SHP77 (cell line): ENCODE data around the gene FBXW7.

ENCODE experiments used
- DNase-seq, 2 experiments: peaks; one replicate each; lab custom pipeline; 2025; lab: John Stamatoyannopoulos, UW

Gene FBXW7

DNA sequence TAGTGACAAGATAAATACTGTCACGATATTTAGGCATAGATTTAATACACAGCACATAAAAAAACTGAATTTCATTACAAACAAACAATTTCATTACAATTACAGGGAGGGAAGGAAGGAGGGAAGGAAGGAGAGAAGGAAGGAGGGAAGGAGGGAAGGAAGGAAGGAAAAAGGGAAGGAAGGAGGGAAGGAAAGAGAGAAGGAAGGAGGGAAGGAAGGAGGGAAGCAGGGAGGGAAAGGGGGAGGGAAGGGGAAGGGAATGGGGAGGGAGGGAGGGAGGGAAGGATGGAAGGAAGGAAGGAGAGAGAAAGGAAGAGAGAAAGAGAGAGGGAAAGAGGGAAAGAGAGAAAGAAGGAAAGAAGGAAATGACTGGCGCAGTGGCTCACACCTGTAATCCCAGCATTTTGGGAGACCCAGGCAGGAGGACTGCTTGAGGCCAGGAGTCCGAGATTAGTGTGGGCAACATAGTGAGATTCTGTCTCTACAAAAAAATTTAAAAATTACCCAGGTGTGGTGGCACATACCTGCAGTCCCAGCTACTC lies 64.6 kb downstream of the FBXW7 start:
- no peak for DNase-seq

DNA sequence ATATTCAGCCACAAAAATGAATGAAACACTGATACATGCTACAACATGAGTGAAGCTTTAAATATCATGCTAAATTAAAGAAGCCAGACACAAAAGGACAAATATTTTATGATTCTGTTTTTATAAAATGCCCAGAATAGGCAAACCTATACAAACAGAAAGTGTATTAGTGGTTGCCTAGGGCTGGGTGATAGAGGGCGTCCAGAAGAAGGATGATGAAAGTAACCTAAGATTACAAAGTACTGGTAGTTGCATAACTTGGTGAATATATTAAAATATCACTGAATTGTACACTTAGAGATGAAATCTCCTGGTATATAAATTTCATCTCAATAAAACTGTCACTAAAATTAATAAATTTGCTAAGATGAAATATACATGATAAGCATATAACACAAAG lies 67.5 kb downstream of the FBXW7 start:
- DNase-seq, result no peak

DNA sequence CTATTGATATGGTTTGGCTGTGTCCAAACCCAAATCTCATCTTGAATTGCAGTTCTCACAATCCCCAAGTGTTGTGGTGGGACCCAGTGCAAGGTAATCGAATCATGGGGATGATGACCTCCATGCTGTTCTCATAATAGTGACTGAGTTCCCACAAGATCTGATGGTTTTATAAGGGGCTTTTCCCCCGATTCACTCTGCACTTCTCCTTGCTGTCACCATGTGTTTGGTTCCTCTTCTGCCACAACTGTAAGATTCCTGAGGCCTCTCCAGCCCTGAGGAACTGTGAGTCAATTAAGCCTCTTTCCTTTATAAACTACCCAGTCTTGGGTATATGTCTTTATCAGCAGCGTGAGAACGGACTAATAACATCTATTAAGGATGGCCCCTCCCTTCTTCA lies 68.8 kb downstream of the FBXW7 start:
- DNase-seq, result no peak

DNA sequence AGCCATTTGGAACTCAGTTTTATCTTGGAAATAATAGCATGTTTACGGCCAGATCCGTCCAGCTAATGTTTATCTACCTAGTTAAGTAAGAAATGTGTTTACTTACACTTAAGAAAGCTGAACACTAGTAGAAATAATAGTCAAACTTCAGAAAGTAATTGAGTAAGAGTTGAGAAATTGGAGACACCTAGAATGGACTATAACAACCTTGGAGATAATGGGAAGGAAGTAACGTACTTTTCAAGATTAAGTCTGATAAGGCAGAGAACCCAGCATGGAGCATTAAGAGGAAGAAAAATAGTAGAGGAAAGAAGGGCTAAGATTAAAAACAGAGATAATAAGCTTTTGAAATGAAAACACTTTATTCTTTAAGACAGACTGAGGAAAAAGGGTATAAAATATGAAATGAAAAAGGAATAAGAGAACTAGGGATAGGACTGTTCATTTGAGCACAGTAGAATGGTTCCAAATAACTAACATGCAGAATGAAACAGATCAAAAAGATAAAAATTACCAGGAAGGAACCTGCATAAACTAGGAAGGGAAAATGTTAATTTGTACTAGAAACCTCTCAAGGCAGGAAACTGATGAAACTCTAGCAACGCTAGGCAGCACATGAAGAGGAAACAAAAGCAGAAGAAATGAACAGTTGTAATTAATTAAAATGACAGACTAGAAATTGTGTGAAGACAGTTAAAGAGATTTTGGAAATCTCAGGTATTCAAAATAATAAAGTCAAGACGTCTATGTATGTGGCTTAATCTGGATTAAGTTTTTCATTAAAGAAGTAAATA lies 71.7 kb downstream of the FBXW7 start:
- no peak for DNase-seq

DNA sequence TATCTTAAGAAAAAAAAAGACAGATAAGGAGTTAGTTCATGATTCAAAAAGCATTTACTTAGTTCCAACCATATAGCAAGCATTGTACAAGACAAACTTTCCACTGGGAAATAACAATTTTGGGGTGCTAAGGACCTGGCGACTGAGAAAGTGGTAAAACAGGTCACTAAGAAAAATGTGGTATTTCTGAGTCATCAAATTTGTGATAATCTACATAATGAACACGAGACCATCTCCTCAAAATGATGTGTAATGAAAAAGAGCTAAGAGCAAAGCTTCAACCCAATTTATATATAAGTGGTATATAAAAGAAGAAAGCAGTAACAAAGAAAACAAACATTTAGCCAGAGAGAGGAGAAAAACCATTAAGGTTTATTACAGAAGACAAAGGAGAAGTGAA lies 72.3 kb downstream of the FBXW7 start:
- no peak for DNase-seq

DNA sequence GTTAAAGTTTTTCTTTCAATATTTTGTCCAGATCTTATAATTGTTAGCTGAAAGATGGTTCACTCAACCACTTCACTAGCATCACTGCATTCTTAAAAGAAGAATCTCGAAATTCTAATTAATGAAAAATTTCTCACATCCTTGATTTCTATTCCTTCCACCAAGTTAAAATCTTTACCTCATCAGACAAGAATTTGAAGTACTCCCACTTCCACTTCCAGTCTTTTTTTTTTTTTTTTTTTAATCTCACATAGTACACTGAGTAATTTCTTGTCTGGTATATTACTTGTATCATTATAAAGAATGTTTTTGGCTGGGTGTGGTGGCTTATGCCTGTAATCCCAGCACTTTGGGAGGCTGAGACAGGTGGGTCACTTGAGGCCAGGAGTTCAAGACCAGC lies 73.2 kb downstream of the FBXW7 start:
- no peak for DNase-seq

DNA sequence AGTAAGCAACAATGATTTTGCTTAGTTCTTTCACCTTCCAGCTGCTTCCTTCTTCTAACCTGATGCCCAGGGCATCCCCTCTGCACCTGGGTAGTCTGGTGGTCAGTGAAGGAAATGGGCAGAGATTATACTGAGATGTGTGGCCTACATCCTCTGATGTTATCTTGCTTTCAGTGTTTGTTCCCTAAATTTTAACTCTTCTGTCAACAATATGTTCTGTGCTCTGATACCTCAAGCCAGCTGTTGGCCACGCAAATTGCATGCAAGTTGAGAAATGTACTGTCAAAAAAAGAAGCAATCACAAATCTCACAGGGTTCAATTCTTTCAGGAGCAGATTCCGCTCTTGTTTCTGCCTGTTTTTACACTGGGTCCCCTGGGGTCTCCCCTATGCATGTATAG lies 73.8 kb downstream of the FBXW7 start:
- no peak for DNase-seq

DNA sequence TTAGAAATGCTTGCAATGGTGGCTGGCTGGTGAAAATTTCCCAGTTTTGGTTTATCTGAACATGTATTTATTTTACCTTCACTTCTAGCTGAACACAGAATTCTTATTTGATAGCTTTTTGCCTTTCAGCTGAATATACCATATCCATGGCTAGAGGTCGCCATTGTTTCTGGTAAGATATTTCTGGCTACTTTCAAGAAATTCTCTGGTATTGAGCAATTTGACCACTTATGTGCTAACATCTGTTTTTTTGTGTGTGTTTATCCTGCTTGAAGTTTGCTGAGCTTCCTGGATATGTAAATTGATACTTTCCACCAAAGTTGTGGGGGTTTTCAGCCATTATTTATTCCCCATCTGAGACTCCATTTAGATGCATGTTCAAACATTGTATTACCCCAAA lies 75.4 kb downstream of the FBXW7 start:
- no peak for DNase-seq

DNA sequence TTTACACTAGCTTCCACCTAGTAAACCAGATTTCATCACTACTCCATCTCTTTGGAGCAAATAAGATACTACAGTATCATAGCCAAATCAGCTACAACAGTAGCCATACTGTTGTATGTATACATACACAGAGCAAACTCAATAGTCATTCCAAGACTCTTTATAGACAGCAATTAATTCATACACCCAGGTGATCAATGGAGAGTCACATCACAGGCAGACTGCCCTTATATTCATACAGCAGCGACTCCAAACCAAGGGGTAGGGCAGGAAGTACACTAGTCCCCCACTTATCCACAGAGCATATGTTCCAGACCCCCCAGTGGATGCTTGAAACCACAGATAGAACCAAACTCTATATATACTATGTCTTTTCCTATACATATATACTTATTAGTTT lies 76.6 kb downstream of the FBXW7 start:
- no peak for DNase-seq

DNA sequence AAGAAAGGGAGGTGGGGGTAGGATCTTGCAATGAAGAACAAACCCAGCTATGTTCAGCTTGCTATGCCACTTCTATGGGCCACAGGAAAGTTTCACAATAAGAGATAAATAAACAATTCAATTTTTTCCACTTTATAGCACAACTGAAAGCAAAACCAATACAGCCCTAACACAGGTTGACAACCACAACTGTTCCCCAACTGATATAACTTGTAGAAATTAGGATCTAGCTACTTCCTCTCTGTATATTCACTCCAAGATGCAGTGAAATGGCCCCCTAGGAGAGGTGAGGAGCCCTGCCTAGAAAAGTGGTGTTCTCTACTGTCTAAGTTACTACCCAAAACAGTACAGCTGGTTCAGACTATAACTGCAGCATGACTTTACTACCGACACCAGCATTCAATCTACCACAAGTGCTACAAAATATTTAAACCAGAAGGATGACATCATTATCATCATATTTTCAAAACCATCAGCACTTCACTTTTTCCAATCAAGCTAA lies 77.0 kb downstream of the FBXW7 start:
- DNase-seq, result no peak

DNA sequence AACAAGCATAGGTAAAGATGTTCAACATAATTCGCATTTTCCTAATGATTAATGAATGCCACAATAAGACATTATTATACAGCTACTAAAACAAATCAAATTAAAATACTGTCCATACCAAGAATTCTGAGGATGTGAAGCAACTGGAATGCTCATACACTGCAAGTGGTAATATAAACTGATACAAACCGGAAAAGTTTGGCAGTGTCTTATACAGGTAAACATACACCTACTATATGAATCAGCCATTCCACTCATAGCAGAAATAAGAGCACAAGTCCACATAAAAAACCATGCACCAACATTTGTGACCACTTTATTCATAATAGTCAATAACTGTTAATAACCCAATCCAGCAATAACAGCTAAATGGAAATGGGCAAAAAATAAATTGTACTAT lies 79.3 kb downstream of the FBXW7 start:
- DNase-seq, result no peak

DNA sequence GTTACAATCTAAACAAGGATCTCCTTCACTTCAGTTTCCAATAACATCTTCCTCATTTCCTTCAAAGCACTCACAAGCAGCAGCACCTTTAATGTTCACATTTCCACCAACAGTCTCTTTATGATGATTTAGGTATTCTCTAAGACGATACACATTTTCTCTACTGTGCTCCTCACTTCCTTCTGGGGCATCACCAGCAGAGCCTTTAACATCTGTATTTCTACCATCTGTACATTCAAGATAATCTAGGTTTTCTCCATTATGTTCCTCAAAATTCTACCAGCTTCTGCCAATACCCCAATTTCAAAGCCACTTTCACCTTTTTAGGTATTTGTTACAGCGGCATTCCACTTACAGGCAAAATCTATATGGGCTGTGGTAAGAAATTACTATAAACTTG lies 80.6 kb downstream of the FBXW7 start:
- no peak for DNase-seq

DNA sequence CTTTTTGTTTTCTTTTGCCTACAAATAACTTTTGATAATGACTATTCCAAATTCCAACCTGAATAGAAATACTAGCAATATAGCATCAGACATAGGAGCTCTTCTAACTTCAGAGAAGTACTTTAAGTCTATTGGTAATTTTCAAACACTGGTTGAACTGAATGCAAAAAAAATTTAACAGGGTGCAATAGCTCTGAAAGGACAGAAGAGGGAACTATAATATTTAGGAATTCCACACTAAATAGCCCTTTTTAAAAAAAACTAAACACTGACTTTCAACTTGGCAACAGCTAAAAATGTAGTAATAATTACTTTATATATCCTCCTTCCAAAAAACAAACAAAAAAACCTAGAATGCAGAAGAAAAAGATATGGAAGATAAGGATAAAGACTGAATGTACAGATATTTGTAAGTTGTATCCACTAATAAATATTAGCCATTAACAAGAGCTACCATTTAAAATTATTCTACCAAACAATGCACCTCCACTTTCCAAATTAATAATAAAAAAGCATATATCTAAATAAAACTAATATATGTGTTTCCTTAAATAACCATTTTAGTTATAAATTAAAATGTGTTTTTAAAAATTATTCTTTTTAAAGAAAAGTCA lies 81.4 kb downstream of the FBXW7 start:
- no peak for DNase-seq

DNA sequence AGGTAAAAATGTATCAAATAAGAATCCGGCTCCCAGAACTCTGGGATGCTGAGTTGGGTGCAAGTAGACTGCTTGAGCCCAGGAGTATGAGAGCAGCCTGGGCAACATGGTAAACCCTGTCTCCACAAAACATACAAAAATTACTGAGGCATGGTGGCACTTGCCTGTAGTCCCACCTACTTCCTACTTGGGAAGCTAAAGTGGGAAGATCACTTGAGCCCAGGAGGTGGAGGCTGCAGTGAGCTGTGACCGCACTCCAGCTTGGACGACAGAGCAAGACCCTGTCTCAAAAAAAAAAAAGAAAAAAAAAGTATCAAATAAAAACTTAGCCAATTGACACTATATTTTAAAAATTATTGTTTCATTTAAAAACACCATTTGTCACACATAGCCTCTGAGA lies 84.4 kb downstream of the FBXW7 start:
- DNase-seq, result no peak

DNA sequence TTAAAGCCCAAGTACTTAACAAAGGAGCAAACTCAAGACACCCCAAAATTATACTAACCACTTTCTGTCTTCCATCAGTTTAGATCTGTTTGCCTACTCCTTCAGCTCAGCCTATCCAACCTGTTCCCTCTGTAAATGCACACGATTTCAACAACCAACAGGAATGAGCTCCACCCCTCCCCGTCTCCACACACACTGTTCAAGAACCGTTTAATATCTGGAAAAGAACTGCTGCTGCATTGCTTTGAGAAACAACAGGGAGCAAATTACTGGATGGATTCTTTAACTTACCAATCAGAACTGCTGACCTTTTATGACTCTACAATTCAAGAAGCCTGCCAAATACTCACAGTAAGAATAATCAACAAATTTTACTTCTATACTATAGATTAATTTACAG lies 87.0 kb downstream of the FBXW7 start:
- no peak for DNase-seq

DNA sequence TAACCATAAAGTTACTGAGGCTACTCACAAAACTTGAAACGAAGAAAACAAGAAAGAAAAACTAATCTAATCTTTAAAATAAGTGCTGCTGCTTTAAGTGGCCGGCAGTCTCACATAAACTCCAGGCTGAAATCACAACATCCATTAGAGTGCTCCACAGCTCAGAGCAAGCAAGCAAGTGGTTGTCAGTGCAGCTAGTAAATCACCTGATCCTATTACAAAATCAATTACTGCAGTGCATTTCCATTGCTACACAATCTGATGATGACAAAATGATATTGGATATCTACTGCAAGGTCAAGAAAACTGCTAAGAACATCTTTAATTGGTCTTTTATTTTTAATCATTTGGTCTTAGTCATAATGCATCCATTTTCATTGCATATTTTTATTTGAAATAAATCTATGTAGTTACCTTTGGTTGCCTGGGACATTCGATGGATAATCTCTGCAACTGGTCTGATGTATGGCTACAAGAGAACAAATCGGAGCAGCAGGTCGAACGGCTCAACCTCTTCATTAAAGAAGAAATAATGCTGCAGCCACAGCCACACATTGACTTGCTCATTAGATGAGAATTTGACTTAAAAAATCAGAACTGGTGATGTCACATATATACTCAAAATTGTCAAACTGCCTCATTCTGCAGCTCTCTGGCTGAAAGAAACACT lies 87.7 kb downstream of the FBXW7 start:
- DNase-seq, result no peak

DNA sequence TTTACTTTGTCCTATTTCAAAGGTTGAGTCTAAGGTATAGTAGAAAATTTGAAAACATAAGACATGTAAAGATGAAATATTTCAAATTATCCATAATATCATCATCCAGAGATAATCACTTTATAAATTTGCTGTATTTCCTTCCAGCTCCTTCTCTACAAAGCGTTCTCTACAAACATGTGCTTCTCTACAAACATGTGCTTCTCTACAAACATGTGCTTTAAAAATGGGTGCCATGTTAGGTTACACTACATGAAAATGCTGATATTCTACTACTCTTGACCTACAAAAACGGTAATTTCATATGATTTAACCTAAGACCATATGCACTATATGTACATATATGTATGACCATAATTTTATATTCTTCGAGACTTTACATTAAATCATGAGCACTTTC lies 92.0 kb downstream of the FBXW7 start:
- no peak for DNase-seq

DNA sequence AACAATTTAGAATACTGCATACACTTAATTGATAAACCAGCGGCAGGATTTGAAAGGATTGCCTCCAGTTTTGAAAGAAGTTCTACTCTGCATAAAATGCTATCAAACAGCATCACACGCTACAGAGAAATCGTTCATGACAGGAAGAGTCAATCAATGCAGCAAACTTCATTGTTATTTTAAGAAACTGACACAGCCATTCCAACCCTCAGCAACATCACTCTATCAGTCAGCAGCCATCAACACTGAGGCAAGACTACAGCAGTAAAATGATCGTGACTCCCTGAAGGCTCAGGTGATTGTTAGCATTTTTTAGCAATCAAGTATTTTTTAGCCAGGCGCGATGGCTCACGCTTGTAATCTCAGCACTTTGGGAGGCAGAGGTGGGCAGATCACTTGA lies 98.3 kb downstream of the FBXW7 start:
- DNase-seq, result no peak

DNA sequence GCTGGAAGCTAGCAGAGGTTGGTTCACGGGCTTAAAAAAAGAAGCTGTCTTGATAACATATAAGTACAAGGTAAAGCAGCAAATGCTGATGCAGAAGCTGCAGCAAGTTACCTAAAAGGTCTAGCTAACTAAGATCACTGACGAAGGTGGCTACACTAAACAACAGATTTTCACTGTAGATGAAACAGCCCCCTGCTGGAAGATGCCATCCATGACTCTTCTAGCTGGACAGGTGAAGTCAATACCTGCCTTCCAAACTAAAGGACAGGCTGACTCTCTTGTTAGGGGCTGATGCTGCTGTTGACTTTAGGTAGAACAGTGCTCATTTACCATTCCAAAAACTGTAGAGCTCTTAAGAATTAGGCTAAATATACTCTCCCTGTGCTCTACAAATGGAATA lies 99.5 kb downstream of the FBXW7 start:
- no peak for DNase-seq

DNA sequence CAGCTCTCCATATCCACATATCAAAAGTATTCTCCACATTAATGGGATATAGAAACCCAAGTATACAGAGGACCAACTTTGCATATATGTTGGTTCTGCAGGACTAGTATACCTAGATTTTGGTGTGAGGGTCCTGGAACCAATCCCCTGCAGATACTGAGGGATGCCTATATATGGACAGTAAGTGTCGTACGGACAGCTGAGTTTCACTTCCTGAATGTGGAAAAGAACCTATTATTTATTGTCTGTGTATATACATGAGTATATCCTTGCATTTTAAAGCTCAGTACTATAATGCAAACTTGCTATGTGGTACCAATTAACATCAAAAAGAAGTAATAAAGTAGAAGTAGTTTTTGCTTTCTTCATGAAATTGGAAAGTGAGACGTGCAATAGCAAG lies 101.9 kb downstream of the FBXW7 start:
- no peak for DNase-seq

DNA sequence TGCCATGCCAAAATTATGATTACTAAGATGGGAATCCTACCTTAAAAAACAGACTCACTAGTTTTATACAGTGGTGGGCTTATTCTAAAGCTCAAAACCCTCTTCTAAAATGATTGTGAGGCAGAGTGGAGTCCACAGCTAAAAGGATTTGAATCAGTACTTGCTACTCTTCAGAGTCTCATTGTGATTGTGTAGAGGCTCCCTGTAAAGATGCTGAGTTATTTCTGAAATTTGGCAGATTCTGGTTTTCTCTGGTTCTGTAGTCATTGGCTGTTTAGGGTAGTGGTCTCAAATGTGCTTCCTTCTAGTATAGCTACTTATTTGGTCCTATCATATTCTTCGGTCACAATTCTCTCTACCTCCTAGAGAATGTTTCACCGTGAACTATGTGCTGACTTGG lies 104.1 kb downstream of the FBXW7 start:
- no peak for DNase-seq

DNA sequence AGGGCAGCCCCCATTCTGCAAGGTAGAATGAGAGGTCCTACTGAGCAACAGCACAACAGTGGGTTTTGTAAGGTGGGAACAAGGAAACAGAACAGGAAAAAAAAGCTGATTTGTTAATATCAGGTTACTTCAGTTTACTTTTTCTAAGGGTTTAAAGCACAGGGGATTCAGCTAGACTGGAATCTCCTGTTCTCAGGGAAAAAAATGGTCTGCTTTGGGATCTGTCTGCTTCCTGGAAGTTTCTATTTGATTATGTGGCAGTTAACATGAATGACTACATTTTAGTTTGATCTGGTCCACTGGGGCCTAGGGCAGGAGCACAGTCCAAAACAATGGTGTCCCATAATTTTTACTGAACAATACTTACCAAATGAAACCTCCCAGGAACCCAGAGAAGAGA lies 104.6 kb downstream of the FBXW7 start:
- DNase-seq, result no peak

DNA sequence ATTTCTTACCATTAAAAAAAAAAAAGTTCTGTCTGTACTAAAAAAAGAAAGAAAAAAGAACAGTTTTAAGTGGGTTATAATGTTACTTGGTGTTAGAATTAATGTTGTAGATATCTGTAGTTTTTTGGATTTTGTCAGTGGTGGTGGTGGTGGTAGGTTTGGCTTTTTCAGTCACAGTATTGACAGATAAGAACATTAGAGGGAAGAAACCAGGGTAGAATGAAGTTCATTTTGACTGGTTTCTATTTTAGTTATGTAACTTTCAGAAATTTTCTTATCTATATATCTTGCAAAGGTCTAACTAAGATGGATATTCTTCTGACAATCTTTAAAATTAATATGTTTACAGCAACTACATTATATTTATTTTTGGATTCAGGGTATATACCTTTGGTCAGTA lies 105.4 kb downstream of the FBXW7 start:
- no peak for DNase-seq
